Stimulated activated CD4-positive, alpha-beta T cell treated with anti-CD3 and anti-CD28 coated beads, Interleukin-1b, Interleukin-23, amount 100 ng/mL, for 1 hour (primary cell): ENCODE measurements around the gene PPP1R14B.

Source experiments
- DNase-seq, 2 donors: peaks; one replicate each; pipeline ENCODE4 v3.0.0-alpha.2; 2020; ENCODE audit warnings: low read depth in 2 of 2

The PPP1R14B gene

DNA sequence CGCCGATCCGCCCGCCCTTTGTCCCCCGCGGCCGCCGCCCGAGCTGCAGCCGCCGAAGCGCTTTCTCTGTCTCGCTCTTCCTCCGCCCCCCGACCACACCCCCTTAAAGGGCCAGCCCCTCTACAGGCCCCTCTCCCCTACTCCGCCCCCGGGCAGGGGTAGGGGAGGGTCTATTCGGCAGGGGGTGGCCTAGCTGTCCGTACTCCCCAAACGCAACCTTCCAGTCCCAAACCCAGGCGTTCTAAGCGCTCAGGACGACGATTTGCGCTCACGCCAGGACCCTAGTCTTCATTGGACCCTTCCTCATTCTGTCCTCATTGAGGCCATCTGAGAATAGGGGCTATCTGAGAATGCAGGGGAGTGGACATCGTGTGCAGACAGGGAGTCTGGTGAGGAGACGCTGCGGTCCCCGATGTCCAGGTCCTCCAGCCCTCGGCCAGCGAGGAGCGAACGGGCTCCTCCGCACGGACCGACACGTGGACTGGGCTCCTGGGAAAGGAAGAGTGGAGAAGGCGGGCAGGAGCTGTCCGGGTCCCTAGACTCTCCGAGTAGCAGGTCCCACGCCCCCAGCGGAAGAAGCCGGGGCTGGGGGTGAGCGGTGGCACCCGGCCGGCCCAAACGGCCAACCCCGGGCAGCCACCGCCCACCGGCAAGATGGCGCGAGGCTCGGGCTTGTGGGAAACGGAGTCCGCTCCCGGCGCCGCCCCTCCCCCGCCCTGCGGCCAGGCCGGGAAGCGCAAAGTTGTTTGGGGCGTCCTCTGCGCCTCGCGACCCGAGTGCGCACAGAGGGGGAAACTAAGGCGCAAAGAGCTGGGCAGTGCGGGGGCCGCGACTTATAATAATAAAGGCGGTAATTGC lies at the start of gene PPP1R14B:
Gene PPP1R14B, minus strand, starts transcription at position 73 of the 858 bp plus-strand sequence. CDS start 270 bp downstream, outside the sequence.
- DNase-seq, result peak in 1 of 2 donors; percentile 69

DNA sequence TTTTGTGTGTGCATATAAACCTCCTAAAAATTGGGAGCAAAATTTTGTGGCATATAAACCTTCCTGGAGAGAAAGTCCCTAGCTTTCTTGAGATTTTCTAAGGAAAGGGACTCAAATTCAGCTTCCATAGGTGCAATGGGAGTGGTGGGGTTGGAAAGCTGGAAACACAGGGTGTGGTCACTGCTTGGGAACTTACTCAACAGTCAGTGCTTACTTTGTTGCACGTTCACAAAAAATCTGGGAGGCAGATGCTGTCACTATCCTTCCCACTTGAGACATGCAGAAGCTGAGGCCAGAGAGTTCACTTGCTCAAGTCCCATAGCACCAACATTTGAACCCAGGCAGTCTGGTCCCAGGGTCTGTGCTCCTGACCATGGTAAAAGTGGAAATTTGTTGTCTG lies 49.5 kb upstream of the PPP1R14B start:
- no peak for DNase-seq

- DNase-seq, result no peak
Measured at GRCh38 chr11:64295760-64296159, 49.0 kb upstream of the PPP1R14B start.

DNA sequence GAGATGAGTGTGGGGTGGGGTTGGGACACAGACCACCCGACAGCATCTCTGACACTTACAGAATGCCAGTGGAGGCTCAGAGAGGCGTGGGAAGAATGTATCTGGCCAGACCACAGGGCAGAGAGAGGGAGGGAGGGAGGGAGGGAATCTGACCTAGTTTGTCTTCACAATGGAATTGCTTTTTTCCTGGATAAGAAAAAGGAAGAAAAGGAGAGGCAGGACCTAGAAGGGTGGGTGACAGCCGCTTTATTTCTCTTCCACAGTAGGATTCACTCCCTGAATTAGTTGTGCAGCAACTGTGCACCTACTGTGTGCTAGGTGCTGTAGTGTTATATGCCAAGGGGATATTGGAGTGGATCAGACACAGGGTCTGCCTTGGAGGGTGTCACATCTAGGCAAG lies 48.0 kb upstream of the PPP1R14B start:
- no peak for DNase-seq

GRCh38 chr11:64292460-64293254 lies 45.9 kb upstream of the PPP1R14B start:
- DNase-seq, result no peak

DNA sequence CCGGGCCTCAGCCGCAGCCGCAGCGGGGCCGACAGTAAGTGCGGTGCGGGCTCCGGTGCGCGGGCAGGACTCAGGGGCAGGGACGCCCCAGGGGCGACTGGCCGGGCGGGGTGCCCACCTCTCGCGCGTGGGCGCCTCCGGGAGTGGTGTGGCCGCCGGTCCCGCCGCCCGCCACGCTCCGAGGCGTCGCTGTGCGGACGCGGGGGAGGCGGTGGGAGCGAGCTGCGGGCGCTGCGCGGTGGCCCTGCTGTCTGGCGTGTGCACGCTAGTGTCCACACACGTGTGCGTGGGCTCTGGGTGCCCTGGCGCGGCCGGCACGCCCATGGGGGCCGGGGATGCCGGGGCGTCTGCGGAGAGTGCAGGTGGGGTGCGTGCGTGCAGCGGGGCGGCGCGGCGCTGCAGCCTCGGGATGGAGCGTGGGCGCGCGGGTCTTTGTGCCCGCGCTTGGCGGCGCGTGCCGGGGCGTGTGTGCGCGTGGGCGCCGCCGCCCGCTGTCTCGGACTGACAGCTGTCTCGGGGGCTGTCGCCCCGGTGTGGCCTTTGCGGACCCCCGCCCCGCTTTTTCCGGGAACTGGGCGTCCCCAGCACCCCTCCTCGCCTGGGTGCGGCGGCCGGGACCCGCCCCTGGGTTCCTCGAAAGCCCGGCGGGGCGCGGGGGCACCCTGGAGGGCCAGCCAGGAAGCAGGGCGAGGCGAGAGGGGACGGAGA lies 45.2 kb upstream of the PPP1R14B start:
- no peak for DNase-seq

DNA sequence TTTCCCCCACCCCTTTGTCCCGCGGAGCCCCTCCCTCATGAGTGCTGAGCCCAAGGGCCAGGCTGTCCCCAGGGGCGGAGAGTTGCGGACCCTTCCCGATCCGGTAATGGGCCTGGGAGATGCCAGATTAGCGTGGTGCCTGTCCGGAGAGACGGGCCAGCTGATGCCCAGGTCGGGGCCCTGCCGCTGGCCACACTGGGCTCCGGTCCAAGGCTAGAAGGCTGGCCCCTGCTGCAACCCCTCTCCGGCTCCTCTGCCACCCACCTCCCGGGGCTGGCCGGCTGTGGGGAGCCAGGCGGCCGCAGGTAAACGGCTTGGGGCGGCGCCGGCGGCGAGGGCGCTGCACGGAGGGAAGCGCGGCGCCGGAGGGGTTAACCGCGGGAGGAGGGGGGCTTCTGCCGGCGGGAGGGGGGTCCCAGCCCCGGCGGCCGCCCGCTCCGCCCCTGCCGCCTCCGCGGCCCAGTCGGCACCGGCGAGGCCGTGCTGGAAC lies 44.6 kb upstream of the PPP1R14B start, which contains the start of gene KCNK4:
Gene KCNK4, plus strand, starts transcription at position 41 of the 490 bp plus-strand sequence. CDS start 1,717 bp downstream, outside the sequence.
- no peak for DNase-seq

- no peak for DNase-seq
Measured at GRCh38 chr11:64290352-64291261, 43.9 kb upstream of the PPP1R14B start.

DNA sequence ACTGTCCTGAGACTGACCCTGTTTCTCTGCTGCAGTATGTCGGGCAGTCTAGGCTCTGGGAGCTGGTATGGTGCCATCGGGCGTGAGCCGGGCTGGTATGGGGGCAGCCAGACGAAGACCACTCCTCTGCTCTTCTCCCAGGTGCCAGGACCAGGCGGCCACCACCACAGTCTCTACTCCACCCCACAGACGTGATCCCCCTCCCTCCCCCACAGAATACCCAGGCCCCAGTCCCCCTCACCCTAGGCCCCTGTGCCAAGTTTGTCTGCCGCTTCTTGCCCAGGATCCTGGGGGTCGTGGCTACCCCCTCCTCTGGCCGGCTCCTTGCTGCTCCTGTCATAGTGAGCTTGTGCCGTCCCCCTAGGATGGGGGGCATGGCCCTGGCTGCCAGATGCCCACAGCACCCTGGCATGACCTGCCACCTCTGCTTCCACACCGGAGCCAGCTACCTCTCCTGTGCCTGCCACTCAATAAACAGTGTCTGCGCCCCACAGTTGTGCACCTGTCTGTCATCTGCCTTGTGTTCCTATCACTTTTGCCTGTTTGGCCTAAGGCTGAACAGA lies 42.3 kb upstream of the PPP1R14B start:
- no peak for DNase-seq

- no peak for DNase-seq
Measured at GRCh38 chr11:64288353-64288750, 41.6 kb upstream of the PPP1R14B start.

GRCh38 chr11:64287676-64288352 lies 41.1 kb upstream of the PPP1R14B start:
- DNase-seq, result no peak

DNA sequence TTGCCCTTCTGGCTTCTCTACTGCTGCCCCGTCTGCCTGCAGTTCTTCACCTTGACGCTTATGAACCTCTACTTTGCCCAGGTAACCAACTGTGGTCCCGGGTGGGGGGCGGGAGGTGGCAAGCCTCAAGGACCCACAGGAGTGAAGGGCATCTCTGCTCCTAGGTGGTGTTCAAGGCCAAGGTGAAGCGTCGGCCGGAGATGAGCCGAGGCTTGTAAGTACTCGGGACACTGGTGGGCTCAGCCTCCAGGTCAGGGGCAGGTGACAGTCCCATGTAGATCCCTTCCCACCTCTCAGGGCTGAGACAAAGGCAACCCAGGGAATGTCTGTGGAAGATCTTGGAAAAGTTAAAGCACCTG lies 40.0 kb upstream of the PPP1R14B start:
- DNase-seq, result no peak

- DNase-seq, result no peak
Measured at GRCh38 chr11:64285885-64286800, 39.4 kb upstream of the PPP1R14B start.

- DNase-seq, result peak; percentile 71 to 93
Measured at GRCh38 chr11:64284962-64285884, 38.5 kb upstream of the PPP1R14B start, which contains the start of gene GPR137. Gene GPR137, plus strand, starts transcription at chr11:64285848. Its CDS starts 677 bp downstream, at chr11:64286525.

- peak; percentile 83 to 88 for DNase-seq
Measured at GRCh38 chr11:64284048-64284961, 37.6 kb upstream of the PPP1R14B start, which contains the start of gene BAD. Gene BAD, minus strand, starts transcription at chr11:64284665. Its CDS starts 297 bp downstream, at chr11:64284368.

GRCh38 chr11:64283092-64283491 lies 36.3 kb upstream of the PPP1R14B start:
- DNase-seq, result no peak
